Measurements from ENCODE around the gene PTPRC. TPM values are rescaled to one million over a fixed set of nuclear protein-coding genes. Genes with fewer than 3 reads are reported as not detected.
A peak's percentile ranks its signal among the peaks of the same experiment; 100 is the strongest.

The PTPRC gene
- polyA plus RNA-seq, 2 of the 4 experiments (the other 2 are of a cell fraction): not detected

- POLR2A ChIA-PET: no interaction called here
- ATAC-seq (no peak), FAIRE-seq (no peak), DNase-seq (ENCODE audit: low read depth in 1 of 2, low spot score in 1 of 2) (no peak)
- no peak overlapping the region for H3K4me2 ChIP-seq
- H3K27ac ChIP-seq: no peak overlapping the region
- TF ChIP-seq ATOH8 (CRISPR knock-in tag; IDR thresholded peaks at IDR 0.05; ENCODE audit: low read depth) (no peak), RFX5 (IDR thresholded peaks at IDR 0.05) (no peak), POLR2AphosphoS2 (conservative IDR thresholded peaks at IDR 0.05; ENCODE audit: low read length) (no peak), FOSL2 (IDR thresholded peaks at IDR 0.05) (no peak), FOSL2 (CRISPR knock-in tag; IDR thresholded peaks at IDR 0.05) (peak; percentile 49; the same call in 1 of the 2 replicates)
- no peaks in the 10 kb centered on the region for H3K4me1 ChIP-seq
- CTCF ChIA-PET: interaction anchor here (1.0 kb wide), 1 partner anchor 22 kb away, joined by 3 read pairs; no protein-coding TSS in a partner anchor
- no peak overlapping the region for H3K4me3 ChIP-seq
- no peaks in the 10 kb centered on the region for H3K9me3 ChIP-seq
These were observed 54.5 kb downstream of the PTPRC start for GRCh38 chr1:198693321-198693720.

GRCh38 chr1:198694542-198694941 lies 55.7 kb downstream of the PTPRC start:
- ATAC-seq: no peak
- H3K4me2 ChIP-seq: no peak overlapping the region
- POLR2A ChIA-PET: no interaction called here
- CTCF ChIA-PET: no interaction called here
- WGBS (ENCODE audit: missing lambda C conversion rate): 60% methylated on average over 1 of the region's 1 CpG
- no peak overlapping the region for H3K4me3 ChIP-seq
- H3K9me3 ChIP-seq: no peaks in the 10 kb centered on the region
- H3K4me1 ChIP-seq: no peaks in the 10 kb centered on the region
- FAIRE-seq: no peak
- no peak for DNase-seq (ENCODE audit: low read depth in 1 of 2, low spot score in 1 of 2)
- H3K27ac ChIP-seq: no peak overlapping the region
- TF ChIP-seq MAFK (IDR thresholded peaks at IDR 0.05; ENCODE audit: partially characterized antibody): no peak
- TF ChIP-seq HOXB13 (CRISPR knock-in tag; IDR thresholded peaks at IDR 0.05; ENCODE audit: low read depth): no peak
- TF ChIP-seq MAZ (IDR thresholded peaks at IDR 0.05; ENCODE audit: borderline replicate concordance, low read depth, low read length): no peak
- no peak for TF ChIP-seq ESRRA (IDR thresholded peaks at IDR 0.05; ENCODE audit: borderline replicate concordance, low read length)

GRCh38 chr1:198696211-198696610 lies 57.4 kb downstream of the PTPRC start:
- no peak overlapping the region for H3K4me2 ChIP-seq
- 74% methylated on average over 1 of the region's 1 CpG for WGBS (ENCODE audit: missing lambda C conversion rate)
- POLR2A ChIA-PET: no interaction called here
- H3K27ac ChIP-seq: no peak overlapping the region
- no peak for TF ChIP-seq MAZ (IDR thresholded peaks at IDR 0.05; ENCODE audit: borderline replicate concordance, low read depth, low read length)
- TF ChIP-seq, protein P1, sequence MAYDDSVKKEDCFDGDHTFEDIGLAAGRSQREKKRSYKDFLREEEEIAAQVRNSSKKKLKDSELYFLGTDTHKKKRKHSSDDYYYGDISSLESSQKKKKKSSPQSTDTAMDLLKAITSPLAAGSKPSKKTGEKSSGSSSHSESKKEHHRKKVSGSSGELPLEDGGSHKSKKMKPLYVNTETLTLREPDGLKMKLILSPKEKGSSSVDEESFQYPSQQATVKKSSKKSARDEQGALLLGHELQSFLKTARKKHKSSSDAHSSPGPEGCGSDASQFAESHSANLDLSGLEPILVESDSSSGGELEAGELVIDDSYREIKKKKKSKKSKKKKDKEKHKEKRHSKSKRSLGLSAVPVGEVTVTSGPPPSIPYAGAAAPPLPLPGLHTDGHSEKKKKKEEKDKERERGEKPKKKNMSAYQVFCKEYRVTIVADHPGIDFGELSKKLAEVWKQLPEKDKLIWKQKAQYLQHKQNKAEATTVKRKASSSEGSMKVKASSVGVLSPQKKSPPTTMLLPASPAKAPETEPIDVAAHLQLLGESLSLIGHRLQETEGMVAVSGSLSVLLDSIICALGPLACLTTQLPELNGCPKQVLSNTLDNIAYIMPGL (CRISPR knock-in tag; IDR thresholded peaks at IDR 0.05; ENCODE audit: borderline replicate concordance): no peak
- TF ChIP-seq, protein P2, sequence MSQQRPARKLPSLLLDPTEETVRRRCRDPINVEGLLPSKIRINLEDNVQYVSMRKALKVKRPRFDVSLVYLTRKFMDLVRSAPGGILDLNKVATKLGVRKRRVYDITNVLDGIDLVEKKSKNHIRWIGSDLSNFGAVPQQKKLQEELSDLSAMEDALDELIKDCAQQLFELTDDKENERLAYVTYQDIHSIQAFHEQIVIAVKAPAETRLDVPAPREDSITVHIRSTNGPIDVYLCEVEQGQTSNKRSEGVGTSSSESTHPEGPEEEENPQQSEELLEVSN (IDR thresholded peaks at IDR 0.05; ENCODE audit: borderline replicate concordance, low read depth): no peak
- TF ChIP-seq GATA3 (IDR thresholded peaks at IDR 0.05; ENCODE audit: borderline replicate concordance): no peak
- TF ChIP-seq, protein P3, sequence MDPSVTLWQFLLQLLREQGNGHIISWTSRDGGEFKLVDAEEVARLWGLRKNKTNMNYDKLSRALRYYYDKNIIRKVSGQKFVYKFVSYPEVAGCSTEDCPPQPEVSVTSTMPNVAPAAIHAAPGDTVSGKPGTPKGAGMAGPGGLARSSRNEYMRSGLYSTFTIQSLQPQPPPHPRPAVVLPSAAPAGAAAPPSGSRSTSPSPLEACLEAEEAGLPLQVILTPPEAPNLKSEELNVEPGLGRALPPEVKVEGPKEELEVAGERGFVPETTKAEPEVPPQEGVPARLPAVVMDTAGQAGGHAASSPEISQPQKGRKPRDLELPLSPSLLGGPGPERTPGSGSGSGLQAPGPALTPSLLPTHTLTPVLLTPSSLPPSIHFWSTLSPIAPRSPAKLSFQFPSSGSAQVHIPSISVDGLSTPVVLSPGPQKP (IDR thresholded peaks at IDR 0.05; ENCODE audit: low read depth, low read length): no peak
- TF ChIP-seq HDAC2 (IDR thresholded peaks at IDR 0.05): no peak
- TF ChIP-seq RFX5 (IDR thresholded peaks at IDR 0.05): no peak
- no peak for TF ChIP-seq SREBF2 (IDR thresholded peaks at IDR 0.05)
- no peak for TF ChIP-seq RARB (CRISPR knock-in tag; IDR thresholded peaks at IDR 0.05)
- no peak for TF ChIP-seq CHD4 (IDR thresholded peaks at IDR 0.05; ENCODE audit: borderline replicate concordance)
- TF ChIP-seq RCOR1 (IDR thresholded peaks at IDR 0.05; ENCODE audit: low read depth, low read length): no peak
- no peak for TF ChIP-seq MAFK (IDR thresholded peaks at IDR 0.05; ENCODE audit: partially characterized antibody)
- TF ChIP-seq EHF (CRISPR knock-in tag; IDR thresholded peaks at IDR 0.05): no peak
- no peak for TF ChIP-seq ESRRA (IDR thresholded peaks at IDR 0.05; ENCODE audit: borderline replicate concordance, low read length)
- no peak for ATAC-seq
- CTCF ChIA-PET: interaction anchor here (1.6 kb wide), 1 partner anchor 10 kb away, joined by 4 read pairs; no protein-coding TSS in a partner anchor
- no peaks in the 10 kb centered on the region for H3K4me1 ChIP-seq
- no peaks in the 10 kb centered on the region for H3K9me3 ChIP-seq
- no peak for FAIRE-seq
- H3K4me3 ChIP-seq: no peak overlapping the region
- no peak for DNase-seq (ENCODE audit: low read depth in 1 of 2, low spot score in 1 of 2)
